NCI-H82 (cell line): ENCODE measurements around the gene RHOT2.

ENCODE experiments used
- DNase-seq: peaks from one replicate; lab custom pipeline; 2025; lab: John Stamatoyannopoulos, UW

RHOT2 gene

DNA sequence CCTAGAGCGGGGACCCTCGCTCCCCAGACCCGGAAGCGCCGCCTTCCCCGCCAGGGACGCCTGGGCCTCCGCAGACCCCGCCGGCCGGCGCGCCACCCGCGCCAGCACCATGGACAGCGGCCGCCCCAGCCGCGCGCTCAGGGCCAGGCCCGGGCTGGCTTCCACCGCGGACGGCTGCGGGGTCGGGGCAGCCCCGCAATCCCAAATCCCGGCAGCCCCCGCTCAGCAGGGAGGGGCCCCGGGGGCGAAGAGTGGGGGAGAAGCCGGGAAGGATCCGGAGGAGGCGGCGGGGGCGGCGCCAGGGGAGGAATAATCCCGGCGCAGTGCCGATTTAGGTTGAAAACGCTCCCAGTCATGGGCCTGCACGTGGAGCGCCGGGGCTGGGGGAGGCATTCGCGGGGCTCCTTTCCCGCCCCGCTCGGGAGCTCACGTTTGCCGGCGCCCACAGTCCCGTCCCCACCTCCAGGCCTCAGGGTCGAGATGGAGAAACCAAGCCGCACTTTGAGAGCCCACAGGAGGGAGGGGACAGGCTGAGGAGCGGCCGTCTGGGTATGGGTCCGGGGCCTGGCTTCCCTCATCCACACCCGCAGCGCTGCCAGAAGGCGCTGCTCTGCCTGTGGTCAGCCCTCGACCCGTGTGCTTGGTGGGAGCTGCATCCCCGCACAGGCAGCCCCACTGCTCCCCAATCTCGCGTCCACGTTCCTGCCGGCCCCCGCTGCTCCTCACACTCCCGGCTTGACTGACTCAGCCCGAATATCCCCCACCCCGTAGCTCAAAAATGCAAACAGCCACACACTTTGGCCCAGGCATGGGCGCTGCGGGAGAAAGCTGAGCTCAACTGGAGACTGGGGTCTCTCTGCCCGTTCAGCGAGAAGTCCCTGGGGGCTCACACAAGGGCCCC lies 33.0 kb downstream of the RHOT2 start:
- no peak for DNase-seq

DNA sequence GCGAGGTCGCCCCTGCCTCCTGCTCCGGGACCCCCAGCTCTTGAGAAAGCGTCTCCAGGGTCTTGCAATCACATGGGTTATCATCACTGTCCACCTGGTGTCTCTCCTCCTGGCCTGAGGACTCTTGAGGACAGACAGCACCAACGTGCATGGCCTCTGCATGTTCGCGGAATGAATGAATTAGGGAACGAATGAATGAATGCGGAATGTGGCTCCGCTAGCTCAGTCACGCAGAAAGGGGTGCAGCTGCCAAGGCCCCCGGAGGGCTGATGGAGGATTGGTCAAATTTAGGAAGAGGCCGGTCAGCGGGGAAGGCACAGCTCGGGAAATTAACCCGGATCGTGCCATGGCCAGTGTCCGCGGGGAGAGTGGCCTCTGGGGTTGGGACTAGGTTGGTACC lies 34.4 kb downstream of the RHOT2 start:
- DNase-seq: no peak

DNA sequence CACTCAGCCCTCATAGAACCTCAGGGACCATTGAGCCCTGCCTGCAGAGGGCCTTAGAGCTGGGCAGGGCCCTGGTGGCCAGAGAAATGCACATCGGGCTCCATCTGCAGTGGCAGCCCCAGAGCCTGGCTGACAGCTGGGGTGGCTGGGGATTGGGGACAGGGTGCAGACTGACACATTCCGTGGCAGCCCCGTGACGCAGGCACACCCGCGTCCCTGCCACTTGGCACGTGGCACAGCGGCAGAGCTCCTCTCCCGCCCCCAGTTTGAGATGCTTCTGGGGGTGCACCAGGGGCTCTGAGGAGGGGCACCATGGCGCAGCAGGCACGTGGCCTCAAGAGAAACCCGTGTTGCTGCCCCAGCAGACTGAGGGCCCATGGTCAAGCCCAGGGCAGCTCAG lies 35.5 kb downstream of the RHOT2 start:
- DNase-seq: no peak

DNA sequence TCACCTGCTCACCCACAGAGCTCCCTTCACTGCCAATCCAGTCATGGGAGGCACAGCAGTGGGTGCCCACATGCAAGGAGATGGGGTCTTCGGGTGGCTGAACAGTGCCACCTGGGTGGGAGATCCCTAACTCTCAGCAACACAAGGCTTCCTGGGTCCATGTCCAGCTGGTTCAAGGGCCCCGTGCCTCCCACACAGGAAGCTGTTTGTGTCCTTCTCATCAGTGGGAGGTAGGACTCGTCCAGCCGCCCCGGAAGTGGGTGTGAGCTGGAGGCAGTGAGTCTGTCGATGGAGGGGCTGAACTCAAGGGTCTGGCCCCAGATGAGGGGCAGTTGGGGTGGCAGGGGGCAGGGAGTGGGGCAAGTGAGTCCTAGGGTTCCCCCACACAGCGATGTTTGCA lies 36.1 kb downstream of the RHOT2 start:
- no peak for DNase-seq

DNA sequence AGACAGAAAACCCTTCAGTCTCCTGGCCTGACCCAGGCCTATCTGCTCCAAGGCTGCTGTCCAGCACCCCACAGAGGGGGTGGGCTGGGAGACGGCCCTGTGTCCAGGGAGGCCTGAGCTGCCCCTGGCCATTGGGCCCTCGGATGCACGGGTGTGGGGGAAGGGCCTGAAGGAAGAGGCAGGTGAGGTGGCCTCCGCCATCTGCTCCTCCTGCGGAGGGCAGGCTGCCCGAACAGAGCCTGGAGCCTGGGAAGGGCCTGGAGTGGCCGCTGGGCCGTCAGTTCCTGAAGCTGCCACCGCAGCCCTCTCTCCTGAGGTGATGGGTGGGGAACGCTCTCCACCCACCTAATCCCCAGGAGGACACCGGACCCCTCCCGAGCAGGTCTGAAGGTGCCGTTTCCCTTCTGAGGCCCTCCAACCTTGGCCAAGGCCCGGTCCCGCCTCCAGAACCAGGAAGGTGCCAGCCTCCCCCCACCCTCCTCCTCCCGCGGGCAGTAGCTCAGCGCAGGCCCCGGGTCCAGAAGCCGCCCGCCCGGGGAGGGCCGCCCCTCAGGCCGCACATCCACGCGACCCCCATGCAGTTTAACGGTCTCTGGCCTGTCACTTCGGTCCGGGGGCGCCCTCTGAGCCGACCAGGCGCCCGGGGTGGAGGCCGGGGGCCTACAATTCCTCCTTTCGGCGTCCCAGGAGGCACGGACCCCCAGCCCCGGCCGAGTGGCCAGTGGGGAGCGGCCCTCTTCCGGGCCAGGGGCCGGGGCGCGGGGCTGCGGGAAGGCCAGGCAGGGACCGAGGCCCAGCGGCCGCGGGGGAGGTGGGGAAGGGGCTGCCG lies 36.8 kb downstream of the RHOT2 start:
- peak; percentile 35 for DNase-seq

DNA sequence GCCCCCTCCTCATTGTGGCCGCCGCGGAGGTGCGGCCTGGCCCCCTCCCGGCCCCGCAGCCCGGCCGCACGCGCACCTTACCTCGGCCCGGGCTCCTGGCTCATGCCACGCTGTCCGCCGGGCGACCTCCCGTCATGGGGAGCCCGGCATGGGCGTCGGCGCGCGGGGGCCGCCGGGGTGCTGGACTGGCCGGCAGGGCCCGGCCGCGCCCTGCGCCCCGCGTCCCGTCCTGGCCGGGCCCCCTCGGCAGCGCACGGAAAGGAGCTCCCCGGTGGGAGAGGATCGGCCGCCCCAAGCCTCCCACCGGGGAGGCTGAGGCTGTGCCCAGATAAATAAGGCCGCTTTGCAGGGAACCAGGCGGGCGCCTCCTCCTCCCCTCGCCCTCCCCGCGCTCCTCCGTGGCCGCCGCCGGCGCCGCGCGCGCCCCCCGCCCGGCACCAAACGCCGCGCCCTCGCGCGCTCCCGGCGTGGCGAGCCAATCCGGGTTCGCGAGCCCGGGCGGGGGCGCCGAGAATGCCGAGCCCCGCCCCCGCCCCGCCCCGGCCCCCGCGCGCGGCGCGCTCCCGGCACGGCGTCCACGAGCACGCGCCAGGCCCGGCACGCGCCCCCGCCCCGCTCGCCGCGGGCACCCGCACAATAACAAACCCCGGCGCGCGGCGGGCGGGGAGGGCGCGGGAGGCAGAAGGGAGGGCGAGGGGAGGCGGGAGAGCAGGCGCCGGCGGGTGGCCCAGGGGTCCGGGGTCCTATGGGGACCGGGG lies 37.7 kb downstream of the RHOT2 start, which contains the start of gene FBXL16:
FBXL16 (minus strand) TSS at position 371 of the 758 bp plus-strand sequence. CDS start 8,396 bp downstream, outside the sequence.
- peak; percentile 84 for DNase-seq

DNA sequence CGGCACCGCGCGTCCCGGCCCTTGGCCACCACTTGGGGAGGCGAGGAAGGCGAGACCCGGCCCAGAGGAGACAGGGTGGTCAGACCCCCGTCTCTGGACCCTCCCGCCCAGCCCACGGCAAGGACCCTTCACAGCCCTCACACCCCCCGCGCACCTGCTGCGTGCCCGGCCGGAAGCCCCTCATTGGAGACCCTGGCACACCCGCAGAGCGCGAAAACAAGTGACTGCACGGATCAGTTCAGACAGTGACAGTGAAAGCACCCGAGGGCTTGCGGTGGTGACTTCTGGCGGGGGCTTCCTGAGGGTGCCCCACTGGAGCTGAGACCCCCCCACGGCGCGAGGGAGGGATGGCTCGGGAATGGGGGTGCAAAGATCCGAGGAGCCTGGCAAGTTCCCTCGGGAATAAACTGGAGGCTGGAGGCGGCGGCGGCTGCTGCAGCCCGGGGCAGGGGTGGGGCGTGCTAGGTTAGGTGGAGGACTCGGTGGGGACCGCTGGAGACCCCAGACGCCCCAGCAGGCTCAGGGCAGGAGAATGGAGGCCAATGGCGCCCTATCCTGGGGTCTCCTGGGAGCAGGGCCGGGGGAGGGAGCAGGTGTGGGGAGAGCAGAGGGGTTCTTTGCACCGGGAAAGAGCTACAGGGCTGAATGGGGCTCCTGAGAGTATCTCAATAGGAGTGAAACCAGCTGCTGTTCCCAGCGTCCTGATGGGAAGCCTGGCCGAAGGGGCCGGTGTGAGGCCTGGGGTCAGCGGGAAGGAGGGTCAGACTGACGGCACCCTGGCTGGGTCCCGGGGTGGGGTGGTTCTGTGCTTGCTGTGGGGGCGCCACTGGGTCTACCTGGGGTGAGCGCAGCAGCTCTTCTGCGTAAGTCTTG lies 38.5 kb downstream of the RHOT2 start:
- DNase-seq: peak; percentile 40

DNA sequence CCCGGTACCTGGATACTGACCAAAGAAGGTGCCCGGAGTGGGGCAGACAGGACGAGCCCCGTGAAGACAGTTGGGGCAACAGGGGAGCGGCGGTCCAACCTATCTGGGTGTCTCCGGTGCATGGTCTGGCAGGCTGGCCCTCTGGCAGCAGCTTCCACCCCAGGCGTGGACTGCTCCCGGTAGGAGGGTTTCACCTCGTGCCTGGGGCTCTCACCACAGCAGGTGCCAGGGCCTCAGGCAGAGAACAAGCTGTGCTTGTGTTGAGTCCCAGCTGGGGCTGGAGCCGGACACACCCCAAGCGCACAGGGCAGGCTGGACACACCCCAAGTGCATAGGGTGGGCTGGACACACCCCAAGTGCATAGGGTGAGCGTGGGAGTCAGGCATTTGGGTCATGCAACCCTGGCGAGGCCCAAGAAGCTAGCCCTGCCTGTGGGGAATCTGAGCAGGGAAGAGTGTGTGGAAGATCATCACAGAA lies 39.2 kb downstream of the RHOT2 start:
- DNase-seq: no peak

DNA sequence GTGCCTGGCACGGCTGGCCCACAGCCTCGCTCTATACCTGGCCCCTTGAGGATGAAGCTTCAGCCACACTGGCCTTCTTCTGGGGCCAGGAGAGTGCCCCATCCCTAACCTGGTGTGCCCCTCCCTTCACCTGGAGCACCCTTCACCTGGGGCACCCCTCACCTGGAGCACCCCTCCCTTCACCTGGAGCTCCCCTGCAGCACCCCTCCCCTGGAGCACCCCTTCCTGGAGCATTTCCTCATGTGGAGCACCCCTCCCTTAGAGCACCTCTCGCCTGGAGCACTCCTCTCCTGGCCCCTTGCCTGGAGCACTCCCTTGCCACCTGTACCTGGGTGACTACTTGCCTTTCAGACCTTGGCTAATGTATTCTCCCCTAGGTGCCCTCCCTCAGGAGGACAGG lies 40.1 kb downstream of the RHOT2 start:
- DNase-seq: no peak

DNA sequence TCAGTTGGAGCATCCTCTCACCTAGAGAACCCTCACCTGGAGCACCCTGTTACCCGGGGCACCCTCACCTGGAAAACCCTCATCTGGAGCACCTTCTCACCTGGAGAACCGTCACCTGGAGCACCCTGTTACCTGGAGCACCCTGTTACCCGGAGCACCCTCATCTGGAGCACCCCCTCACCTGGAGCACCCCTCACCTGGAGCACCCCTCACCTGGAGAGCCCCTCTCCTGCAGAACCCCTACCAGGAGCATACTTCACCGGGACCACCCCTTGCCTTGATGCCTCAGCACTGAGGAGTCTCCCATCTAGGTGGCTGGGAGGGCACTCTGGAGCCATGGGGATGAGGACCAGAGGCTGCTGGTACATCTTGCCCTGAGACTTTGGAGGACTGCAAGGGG lies 41.0 kb downstream of the RHOT2 start:
- no peak for DNase-seq

DNA sequence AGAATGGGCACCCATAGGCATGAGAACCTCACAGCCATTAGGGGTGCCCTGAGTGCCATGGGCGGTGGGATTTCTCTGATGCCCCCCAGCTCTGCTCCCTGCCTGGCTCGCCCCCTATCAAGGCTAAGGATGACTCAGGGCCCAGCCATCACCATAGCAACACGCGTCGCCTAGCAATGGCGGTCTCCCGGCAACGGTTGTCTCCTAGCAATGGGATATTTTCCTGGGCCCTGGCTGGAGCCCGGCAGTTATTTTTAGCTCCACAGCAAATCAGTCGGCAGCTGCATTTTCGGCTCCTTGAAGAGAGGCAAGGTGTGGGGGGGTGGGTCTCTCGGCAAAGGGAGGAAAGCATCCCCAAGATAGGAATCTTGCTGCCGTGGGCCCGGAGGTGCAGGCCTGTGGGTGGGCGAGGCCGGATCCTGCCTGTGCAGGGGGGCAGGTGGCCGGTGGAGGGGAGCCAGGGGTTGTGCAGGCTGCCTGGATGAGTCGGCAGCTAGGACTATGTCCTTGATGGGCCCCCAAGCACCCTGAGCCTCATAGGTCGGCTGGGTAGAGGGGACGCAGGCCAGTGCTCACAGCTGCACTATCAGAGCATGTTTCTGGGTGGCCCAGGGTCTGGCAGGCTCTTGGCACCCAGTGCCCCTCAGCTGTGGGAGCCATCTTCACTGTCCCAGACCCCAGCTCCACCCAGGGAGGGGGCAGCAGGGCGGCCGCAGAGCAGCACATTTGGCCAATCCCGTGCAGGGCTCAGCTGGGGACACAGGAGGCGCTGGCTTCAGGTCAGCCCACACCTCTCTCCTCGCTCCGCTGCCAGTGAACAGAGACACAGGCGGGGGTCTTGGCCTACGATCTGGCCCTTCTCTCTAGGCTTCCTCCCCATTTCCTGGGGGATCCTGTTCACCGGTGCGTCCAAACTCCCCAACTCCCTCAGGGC lies 41.9 kb downstream of the RHOT2 start:
- DNase-seq: peak; percentile 87

DNA sequence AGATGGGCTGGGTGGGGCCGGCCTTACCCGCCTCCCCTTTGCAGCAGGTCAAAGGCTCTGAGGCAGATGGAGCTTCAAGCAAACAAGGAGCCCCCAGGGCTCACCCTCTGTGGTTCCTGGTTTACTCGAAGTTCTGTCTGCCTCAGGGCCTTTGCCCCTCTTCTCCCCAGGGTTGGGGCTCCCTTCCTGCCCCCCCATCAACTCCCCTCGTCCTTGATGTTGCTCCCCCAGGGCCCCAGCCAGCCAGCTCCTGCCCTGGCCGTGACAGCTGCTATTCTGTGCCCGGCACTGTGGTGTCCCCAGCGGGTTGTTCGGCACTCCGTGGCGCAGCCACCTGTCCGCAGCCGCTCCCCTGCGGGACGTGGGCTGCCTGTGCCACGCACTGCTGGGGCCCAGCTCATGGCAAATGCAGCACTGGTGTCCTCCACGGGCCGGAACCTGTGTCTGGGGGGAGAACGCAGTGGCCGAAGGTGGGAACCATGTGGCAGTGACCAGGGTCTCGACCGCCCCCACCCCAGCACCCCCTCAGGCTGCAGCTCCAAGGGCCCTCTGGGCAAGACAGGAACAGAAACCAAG lies 42.7 kb downstream of the RHOT2 start:
- peak; percentile 37 for DNase-seq

DNA sequence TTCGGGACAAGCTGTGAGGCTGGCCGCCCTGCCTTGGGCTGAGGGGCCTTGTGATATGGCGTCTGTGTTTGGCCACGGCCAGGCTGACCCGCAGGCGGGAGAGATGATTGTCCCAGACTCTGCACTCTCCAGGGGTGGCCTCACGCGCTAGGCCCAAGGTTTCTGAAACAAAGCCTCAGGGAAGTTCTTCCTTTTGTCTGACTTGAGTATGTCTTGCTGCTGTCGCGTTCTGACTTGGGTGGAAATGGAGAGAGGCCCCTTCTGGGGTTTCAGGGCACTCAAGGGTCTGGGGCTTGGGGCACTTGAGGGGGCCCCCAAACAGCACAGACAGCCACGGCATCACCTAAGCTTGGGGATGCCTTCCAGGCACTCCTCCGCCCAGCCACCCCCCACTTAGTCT lies 43.2 kb downstream of the RHOT2 start:
- DNase-seq: no peak

DNA sequence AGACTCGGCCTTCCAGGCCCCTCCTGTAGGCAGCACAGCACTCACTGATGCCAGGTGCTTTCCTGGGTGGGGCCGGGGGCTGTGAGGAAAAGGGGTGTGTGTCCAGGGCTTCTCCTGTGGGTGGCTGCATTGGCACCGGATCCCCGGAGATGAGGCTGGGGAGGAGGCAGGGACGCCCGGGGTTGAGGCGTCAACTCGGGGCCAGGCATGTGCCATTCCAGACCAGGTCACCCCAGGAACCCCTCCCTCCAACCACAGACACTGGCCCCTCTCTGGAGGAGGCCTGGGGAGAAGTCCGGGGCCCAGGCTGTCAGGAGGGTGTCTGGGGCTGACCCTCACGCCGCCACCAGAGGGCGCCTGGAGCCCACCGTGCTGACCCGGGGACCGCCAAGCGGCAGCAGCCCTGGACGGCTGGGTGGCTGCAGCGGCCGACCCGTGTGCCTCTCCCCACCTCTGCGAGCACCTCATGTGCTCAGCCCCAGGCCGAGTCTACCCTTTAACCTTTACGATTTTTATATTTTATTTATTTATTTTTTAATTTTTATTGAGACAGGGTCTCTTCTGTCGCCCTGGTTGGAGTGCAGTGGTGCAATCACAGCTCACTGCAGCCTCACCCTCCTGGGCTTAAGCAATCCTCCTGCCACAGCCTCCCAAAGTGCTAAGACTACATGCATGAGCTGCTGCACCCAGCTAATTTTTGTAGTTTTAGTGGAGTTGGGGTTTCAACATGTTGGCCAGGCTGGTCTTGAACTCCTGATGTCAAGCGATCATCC lies 43.8 kb downstream of the RHOT2 start:
- peak; percentile 81 for DNase-seq

DNA sequence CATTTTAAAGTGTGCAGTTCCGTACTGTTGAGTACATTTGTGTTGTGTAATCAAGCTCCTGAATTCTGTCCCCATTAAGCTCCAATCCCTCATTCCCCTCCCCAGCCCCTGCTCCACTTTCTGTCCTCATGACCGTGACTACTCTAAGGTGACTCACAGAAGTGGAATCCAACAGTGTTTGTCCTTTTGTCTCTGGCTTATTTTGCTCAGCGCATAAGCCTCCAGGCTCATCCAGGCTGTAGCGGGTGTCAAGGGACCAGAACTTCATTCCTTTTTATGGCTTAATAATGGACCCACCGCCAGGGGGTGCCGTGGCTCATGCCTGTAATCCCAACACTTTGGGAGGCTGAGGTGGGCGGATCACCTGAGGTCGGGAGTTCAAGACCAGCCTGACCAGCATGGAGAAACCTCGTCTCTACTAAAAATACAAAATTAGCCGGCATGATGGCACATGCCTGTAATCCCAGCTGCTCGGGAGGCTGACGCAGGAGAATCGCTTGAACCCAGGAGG lies 44.9 kb downstream of the RHOT2 start:
- DNase-seq: peak; percentile 77

DNA sequence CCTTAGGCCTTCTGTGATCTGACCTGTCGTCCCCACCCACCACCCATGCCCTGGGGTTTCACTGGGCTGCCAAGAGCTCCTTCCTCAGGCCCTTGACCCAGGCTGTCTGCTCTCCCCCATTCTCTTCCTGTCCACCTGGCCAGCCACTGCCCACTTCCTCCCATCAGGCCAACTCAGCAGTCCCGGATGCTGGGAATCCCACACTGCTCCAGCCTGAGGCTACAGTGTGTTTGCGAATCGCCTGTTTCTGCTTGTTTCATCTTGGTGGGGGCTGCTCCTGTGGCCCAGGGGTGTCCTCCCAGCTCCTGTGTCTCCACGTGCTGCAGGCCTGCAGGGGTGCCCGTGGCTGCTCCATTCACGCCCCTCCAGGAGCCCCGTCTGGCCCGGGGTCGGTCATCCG lies 46.1 kb downstream of the RHOT2 start:
- no peak for DNase-seq

DNA sequence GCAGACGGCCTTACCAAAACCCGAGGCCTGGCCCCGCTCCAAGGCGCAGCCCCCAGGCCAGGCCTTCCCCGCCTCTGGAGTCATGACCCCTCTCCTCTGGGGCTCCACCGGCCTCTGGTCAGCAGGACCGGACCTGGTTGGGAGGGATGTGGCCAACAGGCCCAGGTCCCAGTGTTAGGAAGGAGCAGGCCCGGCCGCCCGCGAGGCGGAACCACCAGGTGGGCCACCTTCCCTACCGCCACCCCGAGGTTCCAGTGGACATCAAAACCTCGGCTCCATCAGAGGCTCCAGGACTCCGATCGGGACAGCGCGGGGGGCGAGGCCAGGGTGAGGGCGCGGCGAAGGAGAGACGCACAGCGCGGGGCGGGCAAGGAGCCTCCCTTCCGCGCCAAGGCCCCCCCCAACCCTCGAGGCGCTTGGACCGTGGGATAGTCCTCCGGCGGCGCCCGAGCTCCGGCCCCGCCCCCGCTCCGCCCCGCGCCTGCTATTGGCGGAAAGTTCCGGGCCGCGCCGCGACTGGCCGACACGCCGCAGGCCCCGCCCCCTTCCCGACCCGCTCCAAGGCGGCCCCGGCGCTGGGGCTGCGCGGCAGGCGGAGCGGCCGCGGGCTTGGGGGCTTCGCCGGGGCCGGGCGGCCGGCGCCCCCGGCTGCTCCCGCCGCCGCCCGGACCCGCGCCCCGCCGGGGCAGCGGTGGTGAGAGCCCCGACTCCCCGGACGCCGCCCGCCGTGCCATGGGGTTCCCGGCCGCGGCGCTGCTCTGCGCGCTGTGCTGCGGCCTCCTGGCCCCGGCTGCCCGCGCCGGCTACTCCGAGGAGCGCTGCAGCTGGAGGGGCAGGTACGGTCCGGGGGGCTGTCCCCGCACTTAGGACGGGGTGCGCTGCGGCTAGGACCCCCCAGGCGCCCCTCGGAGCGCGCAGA lies 46.9 kb downstream of the RHOT2 start, which contains the start of gene METRN:
METRN (plus strand) TSS at position 561 of the 919 bp plus-strand sequence; CDS start at position 733, 172 bp downstream.
- DNase-seq: peak; percentile 91
